Fibroblast of gingiva (primary cell): Measurements from ENCODE around the gene CARMIL1.
A peak's percentile ranks its signal among the peaks of the same experiment; 100 is the strongest.

Source experiments
- DNase-seq: peaks from one replicate; pipeline ENCODE4 v3.0.0-alpha.2; 2011; ENCODE audit warnings: low read depth

The CARMIL1 gene

GRCh38 chr6:25278914-25279747, at the start of gene CARMIL1:
Gene CARMIL1 (plus strand): TSS chr6:25279374. CDS start chr6:25279796, 422 bp downstream.
- DNase-seq = peak; percentile 70

- peak; percentile 78 for DNase-seq
Measured at GRCh38 chr6:25229671-25230321, 49.4 kb upstream of the CARMIL1 start.

DNA sequence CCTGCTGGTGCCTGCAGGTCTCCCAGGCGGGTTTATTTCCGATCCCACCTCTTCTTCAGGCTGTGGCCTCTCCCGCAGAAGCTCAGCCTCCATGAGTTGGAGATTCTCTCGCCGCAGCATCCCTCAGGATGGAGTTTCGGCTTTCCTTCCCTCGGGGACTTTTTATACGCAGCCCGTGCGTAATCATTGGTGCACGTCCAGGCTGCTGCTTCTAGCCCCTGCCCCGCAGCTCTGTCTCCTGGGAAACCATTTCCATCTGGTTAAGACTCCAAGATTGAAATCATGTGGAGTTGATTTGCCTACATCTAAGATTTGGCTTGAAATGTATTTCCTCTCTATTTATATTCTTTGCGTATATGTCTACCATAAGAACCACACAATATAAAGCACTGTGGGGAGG, 46.7 kb upstream of the CARMIL1 start:
- DNase-seq = peak; percentile 96

GRCh38 chr6:25233226-25233625, 45.9 kb upstream of the CARMIL1 start:
- peak; percentile 89 for DNase-seq

- DNase-seq = no peak
Measured at GRCh38 chr6:25237579-25237978, 41.6 kb upstream of the CARMIL1 start.

DNA sequence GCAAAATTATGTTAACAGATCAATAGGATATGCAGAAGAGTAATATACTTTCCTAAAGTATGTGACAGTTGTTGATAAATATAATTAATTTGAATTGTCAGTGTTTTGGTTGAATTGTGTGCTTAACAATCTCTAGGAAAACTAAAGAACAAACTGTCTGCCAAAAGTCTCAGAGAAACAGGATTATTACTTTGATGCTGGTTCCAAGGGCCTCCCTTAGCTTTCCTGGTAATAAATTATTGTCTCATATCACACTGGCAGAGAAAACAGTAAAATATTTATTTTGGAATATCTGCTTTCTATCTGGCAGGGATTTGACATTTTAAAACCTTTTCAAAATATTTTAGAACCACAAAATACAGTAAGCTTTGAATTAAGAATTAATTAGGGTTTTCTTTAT, 40.1 kb upstream of the CARMIL1 start:
- DNase-seq = no peak

DNA sequence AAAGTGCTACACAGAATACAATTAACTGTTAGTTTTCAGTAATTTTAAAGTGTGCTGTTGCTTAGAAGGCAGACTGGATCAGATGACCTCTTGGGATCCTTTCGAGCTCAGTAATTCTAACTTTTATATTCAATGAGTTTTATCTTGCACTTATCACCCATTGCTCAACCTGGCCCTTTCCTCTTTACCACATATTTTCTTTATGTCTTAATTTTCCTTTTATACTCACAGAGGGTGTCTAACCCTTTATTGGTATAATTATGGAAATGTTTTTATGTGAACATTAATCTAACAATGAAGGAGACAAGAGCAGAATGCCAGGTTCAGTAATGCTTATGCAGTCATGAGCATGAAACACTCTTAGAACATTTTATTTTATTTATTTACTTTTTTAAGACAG, 39.7 kb upstream of the CARMIL1 start:
- DNase-seq = no peak

- DNase-seq = no peak
Measured at GRCh38 chr6:25242567-25242966, 36.6 kb upstream of the CARMIL1 start.

GRCh38 chr6:25244865-25245264, 34.3 kb upstream of the CARMIL1 start:
- DNase-seq = no peak

- DNase-seq = peak; percentile 40
Measured at GRCh38 chr6:25248123-25248522, 31.1 kb upstream of the CARMIL1 start.

DNA sequence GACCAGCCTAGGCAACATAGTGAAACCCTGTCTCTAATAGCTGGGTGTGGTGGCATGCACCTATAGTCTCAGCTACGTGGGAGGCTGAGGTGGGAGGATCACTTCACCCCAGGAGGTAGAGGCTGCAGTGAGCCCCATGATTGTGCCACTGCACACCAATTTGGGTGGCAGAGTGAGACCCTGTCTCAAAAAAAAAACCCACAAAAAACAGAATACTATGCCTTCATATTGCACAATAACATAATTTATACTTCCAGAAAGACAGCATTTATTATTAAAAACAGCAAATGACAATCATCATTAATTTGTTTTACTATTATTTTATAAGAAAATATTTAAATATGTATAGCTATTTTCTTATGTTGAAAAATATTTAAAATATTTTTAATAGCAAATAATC, 30.0 kb upstream of the CARMIL1 start:
- no peak for DNase-seq

- DNase-seq = no peak
Measured at GRCh38 chr6:25250878-25251277, 28.3 kb upstream of the CARMIL1 start.

DNA sequence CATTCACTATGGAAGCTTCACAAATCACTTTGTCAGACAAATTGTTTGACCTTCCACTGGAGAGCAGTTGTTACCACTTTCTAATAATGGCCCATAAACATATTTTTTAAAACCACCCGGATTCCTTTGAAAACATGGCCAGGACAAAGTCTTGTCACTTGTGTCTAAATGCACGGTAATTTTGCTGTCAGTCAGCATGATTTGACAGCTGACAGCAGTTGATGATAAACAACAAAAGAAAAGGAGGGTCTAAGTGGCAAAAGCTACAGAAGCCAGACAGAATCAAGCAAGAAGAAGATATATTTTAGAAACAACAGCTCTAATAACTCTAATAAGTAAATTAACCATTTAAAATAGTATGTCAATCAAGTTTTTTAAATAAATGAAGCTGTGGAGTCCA, 27.7 kb upstream of the CARMIL1 start:
- DNase-seq = no peak

- no peak for DNase-seq
Measured at GRCh38 chr6:25253351-25253750, 25.8 kb upstream of the CARMIL1 start.

GRCh38 chr6:25254671-25255070, 24.5 kb upstream of the CARMIL1 start:
- peak; percentile 52 for DNase-seq

DNA sequence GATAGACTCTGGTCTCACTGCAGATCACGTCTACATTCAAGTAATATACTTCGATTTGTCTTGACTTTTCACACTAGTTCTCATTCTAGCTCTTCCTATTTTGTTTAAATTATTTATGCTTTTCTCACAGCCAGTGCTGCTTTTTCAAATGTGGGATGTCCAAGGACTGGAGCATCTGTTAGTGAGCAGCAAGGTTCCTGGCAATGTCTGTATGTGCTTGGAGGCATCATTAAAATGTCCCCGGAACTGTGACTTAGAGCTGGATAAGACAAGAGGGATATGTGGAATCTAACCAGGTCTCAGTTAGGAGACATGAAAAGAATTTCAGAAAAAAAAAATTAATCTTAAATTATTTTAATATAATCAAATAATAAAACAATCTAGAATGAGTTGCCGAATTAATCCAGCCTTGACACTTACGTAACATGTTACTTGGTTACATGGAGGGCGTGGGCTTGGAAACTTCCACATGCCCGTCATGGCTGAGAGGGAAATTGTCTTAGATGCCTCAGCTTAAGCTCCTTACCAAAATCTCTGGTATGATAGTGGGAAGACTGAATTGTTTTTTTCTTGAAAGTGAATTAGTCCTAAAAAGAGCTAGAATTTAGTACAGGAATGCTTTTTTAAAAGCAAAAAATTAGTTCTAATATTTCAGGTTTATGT, 21.4 kb upstream of the CARMIL1 start:
- no peak for DNase-seq

- DNase-seq = no peak
Measured at GRCh38 chr6:25259756-25260155, 19.4 kb upstream of the CARMIL1 start.

GRCh38 chr6:25263657-25264056, 15.5 kb upstream of the CARMIL1 start:
- DNase-seq = peak; percentile 71

DNA sequence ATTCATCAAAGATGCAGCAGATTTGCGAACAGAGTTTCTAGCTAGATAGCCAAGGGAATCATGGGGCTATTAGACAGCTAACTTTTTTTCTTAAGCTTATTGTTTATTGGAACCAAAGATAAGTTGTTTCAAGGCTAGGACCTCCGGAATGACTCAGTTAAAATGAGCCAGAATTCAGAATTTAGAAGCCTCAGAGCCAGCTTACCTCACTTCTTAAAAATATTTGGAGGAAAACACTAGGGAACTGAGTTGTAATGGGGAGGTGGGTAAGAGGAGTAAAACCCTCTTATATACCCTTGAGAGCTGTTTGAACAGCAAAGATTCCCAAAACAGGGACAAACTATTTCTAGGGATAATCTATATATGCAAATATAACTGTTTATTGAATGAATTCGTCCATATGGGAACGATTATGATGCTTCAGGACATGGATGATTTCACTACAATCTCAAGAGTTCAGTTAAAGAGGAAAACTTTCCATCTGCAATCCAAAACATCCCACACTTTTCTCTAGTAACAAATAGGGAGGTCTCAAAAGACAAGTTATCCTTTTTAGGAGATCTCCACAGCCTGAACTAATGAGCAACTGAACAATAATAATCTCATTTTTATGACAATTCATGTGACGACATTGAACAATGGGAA, 12.6 kb upstream of the CARMIL1 start:
- DNase-seq = peak; percentile 30

DNA sequence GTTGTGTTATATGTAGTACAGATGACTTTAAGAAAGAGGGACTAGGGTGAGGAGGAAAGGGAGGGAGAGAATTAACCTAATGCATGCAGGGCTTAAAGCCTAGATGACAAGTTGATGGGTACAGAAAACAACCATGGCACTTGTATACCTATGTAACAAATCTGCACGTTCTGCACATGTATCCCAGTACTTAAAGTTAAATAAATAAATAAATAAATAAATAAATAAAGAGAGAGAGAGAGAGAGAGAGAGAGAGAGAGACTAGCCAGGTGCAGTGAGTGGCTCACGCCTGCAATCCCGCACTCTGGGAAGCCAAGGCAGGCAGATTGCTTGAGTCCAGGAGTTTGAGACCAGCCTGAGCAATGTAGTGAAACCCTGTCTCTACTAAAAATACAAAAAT, 11.5 kb upstream of the CARMIL1 start:
- DNase-seq = no peak

- no peak for DNase-seq
Measured at GRCh38 chr6:25270559-25270958, 8.6 kb upstream of the CARMIL1 start.

GRCh38 chr6:25275436-25275835, 3.7 kb upstream of the CARMIL1 start:
- no peak for DNase-seq

DNA sequence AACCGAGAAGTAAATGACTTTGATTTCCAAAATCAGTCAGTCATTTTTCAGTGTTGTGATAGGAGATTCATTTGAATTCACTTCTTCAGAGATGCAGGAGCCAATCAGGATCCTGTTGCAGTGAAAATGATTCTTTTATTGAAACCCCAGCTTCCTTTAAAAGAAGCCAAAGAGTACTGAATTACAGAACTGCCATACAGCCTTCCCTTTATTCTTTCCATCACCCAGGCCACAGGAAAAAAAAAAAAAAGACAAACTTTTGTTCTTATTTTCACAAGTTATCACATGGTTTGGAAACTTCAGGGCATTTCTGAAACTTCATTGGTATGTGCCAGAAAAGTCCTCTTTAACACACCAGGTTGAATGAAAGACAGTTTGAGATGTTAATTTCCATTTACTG, 1.8 kb upstream of the CARMIL1 start:
- DNase-seq = no peak
